HG03066 (cell line): ENCODE results near the gene ZNF705A.
"Not testable (repeated sequence)": the region's sequence is repeated elsewhere in the genome, so short reads cannot be mapped to it uniquely, and the experiment has no call there.

Source experiments
- ATAC-seq: cut with Tn5 transposase; IDR thresholded peaks from one replicate; pipeline ENCODE4 v1.9.1; 2021; ENCODE audit warnings: low read depth; ENCODE audit not compliant: unreplicated experiment

Gene ZNF705A

DNA sequence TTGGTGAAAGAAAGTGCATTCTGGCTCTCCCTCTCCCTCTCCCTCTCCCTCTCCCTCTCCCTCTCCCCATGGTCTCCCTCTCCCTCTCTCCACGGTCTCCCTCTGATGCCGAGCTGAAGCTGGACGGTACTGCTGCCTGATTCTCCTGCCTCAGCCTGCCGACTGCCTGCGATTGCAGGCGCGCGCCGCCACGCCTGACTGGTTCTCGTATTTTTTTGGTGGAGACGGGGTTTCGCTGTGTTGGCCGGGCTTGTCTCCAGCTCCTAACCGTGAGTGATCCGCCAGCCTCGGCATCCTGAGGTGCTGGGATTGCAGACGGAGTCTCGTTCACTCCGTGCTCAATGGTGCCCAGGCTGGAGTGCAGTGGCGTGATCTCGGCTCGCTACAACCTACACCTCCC, 26.5 kb downstream of the ZNF705A start:
- not testable (repeated sequence) for ATAC-seq

DNA sequence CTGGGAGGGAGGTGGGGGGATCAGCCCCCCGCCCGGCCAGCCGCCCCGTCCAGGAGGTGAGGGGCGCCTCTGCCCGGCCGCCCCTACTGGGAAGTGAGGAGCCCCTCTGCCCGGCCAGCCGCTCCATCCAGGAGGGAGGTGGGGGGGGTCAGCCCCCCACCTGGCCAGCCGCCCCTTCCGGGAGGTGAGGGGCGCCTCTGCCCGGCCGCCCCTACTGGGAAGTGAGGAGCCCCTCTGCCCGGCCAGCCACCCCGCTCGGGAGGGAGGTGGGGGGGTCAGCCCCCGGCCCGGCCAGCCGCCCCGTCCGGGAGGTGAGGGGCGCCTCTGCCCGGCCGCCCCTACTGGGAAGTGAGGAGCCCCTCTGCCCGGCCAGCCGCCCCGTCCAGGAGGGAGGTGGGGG, 27.4 kb downstream of the ZNF705A start:
- not testable (repeated sequence) for ATAC-seq

DNA sequence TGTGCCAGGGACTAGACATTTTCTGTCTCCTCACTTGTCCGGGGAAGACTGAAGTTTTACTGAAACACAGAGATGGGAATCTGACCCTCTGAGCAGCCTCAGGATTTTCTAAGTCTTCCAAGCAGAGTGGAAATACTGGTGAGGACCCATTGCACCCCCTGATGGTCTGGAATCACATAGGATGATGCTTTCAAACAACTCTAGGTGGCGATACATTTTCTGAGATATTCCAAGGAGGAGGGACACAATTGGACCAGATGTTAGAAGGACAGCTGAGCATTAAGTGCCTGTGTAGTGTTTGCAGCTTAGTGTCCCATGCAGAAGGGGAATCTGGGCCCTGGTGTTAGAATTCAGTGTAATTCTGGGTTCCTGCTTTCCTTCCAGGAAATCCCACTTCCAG, 31.3 kb downstream of the ZNF705A start:
- ATAC-seq: not testable (repeated sequence)

DNA sequence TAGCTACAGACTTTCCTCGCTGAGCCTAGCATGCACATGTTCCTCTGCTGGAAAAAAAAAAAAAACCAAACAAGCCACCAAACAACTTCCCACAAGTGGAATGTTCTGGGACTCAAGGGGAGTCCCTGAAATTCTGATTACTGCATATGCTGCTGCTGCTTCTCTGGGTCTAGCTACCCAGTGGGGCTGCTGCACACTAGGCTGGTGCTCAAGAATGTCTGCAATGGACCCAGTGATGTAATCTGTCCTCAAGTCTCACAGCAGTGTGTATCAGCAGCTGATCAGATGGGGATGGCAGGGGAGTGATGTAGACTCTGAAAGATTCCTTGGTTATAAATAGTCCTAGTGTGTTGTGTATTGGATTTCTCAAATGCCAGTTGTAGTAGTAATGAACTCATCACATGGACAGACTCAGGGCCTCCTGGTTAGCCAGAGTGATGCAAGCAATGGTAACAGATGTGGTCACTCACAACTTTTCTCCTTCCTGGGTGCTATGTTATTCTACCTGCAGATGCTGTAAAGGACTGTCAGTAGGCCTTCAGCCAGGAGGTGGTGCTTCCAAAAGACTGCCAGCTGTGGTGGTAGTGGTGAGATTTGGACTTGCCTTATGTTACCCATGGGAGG, 41.0 kb downstream of the ZNF705A start:
- ATAC-seq: not testable (repeated sequence)

DNA sequence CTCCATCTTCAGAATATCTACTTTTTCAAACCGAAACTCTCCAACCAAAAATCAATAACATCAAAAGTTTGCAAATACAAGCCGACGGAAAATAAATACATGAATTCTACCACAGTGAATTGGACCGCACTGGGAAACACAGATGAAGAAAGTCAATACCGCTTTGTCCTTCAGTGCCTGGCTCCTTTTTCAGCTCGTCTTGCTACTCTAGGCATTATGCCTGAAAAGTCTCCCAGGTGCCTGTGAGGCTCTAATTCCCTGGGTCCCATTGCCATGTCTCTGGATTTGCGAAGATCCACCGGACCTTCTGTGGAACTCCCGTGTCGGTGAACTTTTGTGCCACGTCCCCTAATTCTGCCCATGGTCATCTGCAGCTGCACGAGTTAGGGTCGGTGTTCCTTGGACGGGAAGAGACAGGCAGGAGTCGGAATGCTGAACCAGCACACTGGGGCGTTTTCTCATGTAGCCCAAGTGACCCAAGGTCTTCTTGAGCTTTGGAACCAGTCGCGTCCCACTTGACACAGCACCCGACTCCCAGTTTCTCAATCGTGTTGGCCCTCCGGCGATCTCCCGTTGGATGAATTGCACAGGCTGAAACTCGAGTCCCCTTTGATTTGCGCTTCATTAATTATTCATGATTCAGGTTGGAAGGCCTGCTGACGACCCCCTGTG, 62.0 kb downstream of the ZNF705A start:
- ATAC-seq: not testable (repeated sequence)

DNA sequence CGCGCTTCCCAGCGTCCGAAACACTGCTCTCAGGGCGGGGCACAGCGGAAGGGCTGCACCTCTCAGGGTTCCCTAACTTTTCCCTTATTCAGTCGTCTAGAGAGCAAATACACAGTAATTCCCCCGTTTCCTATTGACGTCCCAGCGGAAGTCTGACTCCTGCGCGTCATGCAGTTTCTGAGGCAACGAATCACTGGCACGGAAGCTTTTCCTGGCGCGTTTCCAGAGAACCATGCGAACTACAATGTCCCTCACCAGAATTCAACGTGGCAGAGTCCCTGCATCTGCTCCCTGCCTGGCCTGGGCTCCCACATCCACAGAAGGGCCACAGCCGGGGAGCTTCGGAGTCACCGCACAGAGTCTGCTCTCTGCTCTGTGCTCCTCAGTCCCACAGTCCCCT, 64.6 kb downstream of the ZNF705A start:
- ATAC-seq: not testable (repeated sequence)

DNA sequence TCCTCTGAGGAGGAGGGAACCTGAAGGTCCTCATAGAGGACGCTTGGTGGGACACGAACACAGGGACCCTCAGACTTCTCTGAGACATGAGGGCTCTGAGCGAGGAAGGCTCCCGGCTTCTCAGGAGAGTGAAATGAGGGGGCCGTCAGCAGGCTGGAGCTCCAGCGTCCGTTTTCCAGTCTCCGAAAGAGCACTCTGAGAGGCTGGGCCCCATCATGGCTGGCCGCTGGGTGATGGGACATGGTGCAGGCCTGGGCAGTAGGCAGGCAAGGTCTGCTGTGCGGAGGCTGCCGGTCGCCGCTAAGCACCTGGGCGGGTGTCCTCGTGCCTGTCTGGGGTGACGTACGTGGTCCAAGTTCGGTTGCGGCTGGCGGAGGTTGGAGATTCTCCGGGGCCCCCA, 65.0 kb downstream of the ZNF705A start:
- ATAC-seq: not testable (repeated sequence)

DNA sequence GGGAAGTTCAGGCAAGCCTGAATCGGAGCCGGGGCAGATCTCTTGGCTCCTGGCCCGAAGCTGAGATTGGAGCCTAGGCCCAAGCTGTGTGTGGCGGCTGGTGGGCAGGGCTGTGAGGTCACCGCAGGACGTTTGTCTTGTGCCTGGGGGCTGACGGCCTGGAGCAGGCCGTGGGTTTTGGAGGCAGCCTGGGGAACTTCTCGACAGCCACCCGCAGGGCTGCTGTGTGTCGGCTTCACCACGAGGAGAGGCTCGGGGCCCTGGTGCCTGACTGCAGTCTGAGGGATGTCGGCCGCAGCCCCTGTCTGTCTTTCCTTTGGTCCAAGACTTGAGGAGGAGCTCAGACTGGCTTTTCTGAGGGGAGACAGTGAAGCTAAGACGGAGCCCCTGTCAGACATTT, 65.5 kb downstream of the ZNF705A start:
- ATAC-seq: not testable (repeated sequence)

DNA sequence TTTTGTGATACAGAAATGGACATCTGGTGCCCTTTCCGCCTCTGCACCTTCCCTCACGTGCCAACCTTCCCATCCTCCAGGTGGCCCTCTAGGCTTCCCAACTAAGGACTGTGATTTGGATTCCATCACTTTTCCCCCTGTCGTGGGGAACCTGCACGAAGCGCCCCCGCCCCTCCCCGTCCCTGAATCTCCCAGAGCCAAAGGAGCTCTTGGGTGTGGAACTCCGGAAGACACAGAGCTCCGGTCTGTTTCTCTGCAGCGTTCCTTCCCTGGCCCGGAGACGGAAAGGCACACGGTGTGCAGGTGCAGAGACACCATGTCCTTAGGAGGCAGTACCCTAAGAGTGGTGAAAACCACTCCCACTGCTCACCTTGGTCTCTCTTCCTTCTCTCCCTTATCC, 66.8 kb downstream of the ZNF705A start:
- ATAC-seq: not testable (repeated sequence)

DNA sequence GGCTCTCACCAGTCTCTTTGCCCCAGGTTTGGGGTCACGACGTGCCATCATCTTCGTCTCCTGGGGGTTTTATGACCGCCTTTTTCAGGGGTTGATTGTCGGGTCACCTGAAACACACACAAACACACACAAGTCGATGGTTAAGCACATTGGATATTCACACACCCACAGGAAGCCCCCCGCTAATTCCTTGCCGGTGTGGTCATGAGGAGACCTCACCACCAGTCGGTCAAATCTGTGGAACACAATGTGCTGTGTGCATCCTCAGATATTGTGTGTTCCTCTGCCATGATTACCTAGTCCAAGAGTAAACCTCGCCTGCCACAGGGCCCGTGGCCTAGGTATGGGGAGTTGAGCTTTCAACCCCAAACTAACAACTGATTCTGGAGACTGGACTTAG, 68.0 kb downstream of the ZNF705A start:
- not testable (repeated sequence) for ATAC-seq

DNA sequence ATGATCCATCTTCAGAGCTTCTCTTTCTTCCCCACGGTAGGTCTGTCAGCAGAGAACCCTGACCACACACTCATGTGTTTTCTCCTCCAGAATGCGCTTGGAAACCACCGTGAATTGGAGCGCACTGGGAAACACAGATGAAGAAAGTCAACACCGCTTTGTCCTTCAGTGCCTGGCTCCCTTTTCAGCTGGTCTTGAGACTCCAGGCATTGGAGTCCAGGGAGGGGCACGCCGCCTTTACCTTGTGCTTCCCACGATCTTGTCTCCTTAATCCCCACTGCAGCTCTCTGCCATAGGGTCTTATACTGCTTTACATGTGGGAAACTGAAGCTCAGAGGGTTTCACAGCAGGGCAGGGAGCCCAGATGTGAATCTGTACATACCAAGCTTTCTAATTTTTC, 69.5 kb downstream of the ZNF705A start:
- ATAC-seq: no peak

DNA sequence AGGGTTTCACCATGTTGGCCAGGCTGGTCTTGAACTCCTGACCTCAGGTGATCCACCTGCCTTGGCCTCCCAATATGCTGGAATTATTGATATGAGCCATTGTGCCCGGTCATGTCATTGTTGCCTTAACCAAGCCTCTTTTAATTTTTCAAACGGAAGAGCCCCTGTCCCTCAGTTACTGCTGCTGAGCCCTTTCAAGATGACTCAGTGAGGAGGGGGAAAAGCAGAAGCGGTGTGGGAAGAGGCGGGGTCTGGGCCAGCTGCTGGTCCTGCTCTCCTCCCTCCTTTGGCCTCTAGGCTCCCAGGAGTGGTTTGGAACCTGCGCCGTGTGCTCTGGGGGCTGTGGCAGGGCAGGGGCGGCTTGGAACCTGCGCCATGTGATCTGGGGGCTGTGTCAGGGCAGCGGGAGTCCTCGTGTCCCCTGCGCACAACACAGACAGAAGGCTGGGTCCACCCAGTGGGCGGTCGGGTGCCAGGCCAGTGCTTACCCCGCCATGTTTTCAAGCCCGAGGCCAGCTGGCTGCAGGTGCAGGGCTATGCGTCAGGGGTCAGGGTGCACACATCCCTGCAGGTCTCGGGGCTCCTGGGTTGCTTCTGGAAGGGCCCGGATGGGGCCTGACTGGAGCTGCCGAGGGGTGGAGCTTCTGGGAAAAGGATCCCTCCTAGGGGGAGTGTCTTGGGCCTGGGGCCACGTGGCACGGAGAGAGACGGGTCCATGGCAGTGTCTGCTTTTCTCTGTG, 70.3 kb downstream of the ZNF705A start, which contains the start of gene FAM90A1:
FAM90A1 (minus strand) TSS at position 627 of the 740 bp plus-strand sequence. CDS start 2,786 bp downstream, outside the sequence.
- not testable (repeated sequence) for ATAC-seq

DNA sequence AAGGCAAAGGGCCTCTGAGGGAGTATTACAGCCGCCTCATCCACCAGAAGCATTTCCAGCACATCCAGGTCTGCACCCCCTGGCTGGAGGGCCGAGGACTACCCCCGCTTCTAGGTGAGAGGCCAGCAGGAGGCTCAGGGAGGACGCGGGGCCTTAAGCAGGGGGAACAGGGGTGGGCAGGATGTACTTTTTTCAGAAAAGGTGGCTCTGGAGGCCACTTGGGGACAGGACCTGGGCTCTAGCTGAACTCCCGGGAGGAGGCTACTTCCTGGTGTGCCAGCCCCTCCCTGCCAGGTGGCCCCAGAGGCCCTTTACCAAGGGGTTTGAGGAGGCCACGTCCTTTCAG, 70.9 kb downstream of the ZNF705A start:
- not testable (repeated sequence) for ATAC-seq

DNA sequence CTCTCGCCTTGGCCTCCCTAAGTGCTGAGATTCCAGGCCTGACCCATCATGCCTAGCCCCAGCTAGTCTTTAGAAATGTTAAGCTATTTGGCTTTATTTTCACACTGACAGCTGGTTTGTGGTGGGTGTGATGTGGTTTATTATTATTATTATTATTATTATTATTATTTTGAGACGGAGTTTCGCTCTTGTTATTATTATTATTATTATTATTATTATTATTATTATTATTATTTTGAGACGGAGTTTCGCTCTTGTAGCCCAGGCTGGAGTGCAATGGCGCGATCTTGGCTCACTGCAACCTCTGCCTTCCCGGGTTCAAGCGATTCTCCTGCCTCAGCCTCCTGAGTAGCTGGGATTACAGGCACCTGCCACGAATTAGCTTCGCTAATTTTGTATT, 71.8 kb downstream of the ZNF705A start:
- not testable (repeated sequence) for ATAC-seq

DNA sequence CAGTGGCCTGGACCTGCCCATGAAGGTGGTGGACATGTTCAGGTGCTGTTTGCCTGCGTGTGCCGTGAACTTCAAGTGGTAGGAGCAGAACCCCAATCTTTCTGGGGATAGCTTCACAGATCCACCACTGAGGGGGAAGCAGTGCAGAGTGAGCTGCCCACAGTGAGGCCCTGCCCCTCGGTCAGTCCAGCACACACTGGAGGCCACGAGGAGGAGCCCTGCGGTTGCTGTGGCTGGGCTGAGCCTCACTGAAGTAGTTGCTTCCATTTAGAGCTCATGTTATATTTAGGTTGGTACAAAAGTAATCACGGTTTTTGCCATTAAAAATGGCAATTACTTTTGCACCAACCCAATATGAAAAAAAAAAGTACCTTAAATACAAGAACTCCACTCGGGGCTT, 72.7 kb downstream of the ZNF705A start:
- not testable (repeated sequence) for ATAC-seq
